K562 (cell line): ENCODE measurements around the gene ZNF32. TPM values are rescaled to one million over a fixed set of nuclear protein-coding genes. Genes with fewer than 3 reads are reported as not detected.

Experiments
- ARID3A ChIP-seq: IDR thresholded peaks from 2 replicates; pipeline ENCODE4 v1.6.1; 2012; ENCODE audit warnings: low read depth, low read length, improper control_type of control experiment, borderline replicate concordance
- CBX8 ChIP-seq: fragments of 200-600 bp; sonication (generic); IDR thresholded peaks from 2 replicates; pipeline ENCODE4 v1.6.1; 2012; ENCODE audit warnings: borderline replicate concordance, mixed run types, low read depth, mild to moderate bottlenecking, moderate library complexity, mixed read lengths, low read length, control low read depth, inconsistent platforms; ENCODE audit not compliant: poor library complexity, severe bottlenecking; ENCODE audit errors: extremely low read depth
- CTBP1 ChIP-seq: fragments of 450-650 bp; IDR thresholded peaks from 2 replicates; pipeline ENCODE4 v1.6.1; 2016; ENCODE audit warnings: borderline replicate concordance
- DMBX1 ChIP-seq: fragments of 250-450 bp; sonication (Bioruptor Pico); IDR thresholded peaks from 2 replicates; pipeline ENCODE4 v1.8.0; 2022; ENCODE audit warnings: inconsistent platforms, mild to moderate bottlenecking, moderate library complexity, borderline replicate concordance
- ESRRA ChIP-seq: fragments of 450-650 bp; IDR thresholded peaks from 2 replicates; pipeline ENCODE4 v1.6.1; 2014; ENCODE audit warnings: low read depth, mild to moderate bottlenecking, moderate library complexity, borderline replicate concordance
- HES1 ChIP-seq: fragments of 450-650 bp; IDR thresholded peaks from 2 replicates; pipeline ENCODE4 v1.6.1; 2016; ENCODE audit warnings: low read depth, mild to moderate bottlenecking, moderate library complexity
- IRF2 ChIP-seq: sonication (generic); formaldehyde crosslinking; IDR thresholded peaks from 2 replicates; pipeline ENCODE4 v1.8.1; 2022; ENCODE audit warnings: mild to moderate bottlenecking, missing genetic modification reagents
- LEF1 ChIP-seq: fragments of 450-650 bp; IDR thresholded peaks from 2 replicates; pipeline ENCODE4 v1.6.1; 2016; ENCODE audit warnings: mild to moderate bottlenecking
- MEIS2 ChIP-seq: fragments of 450-650 bp; IDR thresholded peaks from 2 replicates; pipeline ENCODE4 v1.6.1; 2014; ENCODE audit warnings: mild to moderate bottlenecking; ENCODE audit not compliant: partially characterized antibody
- NR3C1 ChIP-seq: sonication (generic); formaldehyde crosslinking; IDR thresholded peaks from 2 replicates; pipeline ENCODE4 v1.8.1; 2022; ENCODE audit warnings: missing genetic modification reagents
- POLR2G ChIP-seq: fragments of 200-400 bp; formaldehyde crosslinking; IDR thresholded peaks from 2 replicates; pipeline ENCODE4 v1.6.1; 2017; ENCODE audit warnings: low read depth, mild to moderate bottlenecking, antibody characterized with exemption, low read length, moderate library complexity
- SFPQ ChIP-seq: fragments of 200-400 bp; formaldehyde crosslinking; IDR thresholded peaks from 2 replicates; pipeline ENCODE4 v1.6.1; 2017; ENCODE audit warnings: mild to moderate bottlenecking, low read depth, low read length, moderate library complexity
- SIRT6 ChIP-seq: IDR thresholded peaks from one replicate; pipeline ENCODE4 v1.6.1; 2012; ENCODE audit warnings: low read depth, mild to moderate bottlenecking, control low read depth, inconsistent platforms, low read length, moderate library complexity
- SRSF7 ChIP-seq: fragments of 200-400 bp; formaldehyde crosslinking; optimal IDR thresholded peaks from 2 replicates; pipeline ENCODE3; 2017; ENCODE audit warnings: mild to moderate bottlenecking, low read depth, low read length
- TSHZ1 ChIP-seq: fragments of 250-450 bp; sonication (Bioruptor Pico); IDR thresholded peaks from 2 replicates; pipeline ENCODE4 v1.4.0; 2020; ENCODE audit warnings: mild to moderate bottlenecking, moderate library complexity
- ZNF165 ChIP-seq: fragments of 250-450 bp; sonication (Bioruptor Pico); IDR thresholded peaks from 2 replicates; pipeline ENCODE4 v1.4.0; 2020; ENCODE audit warnings: borderline replicate concordance
- polyA plus RNA-seq, 8 experiments: library from polyadenylated mRNA; depleted of rRNA in 4 of 8; stranded (reverse) in 5 of 8; unstranded in 3 of 8; fragments of >200 nt; fragmentation: Nextera tagmentation in 2 of 8; fragmentation: Illumina TruSeq in 1 of 8; extraction: Ambion mirVana in 2 of 8; extraction: Trizol in 1 of 8; gene quantifications; 2 replicates each; pipeline versions ENCODE4 v1.2.1 to v1.2.3, GENCODE V29; 2011 to 2014; ENCODE audit warnings: inconsistent platforms in 1 of 8, missing spikeins in 1 of 8
- total RNA-seq, 7 experiments: library from RNA; depleted of rRNA in 6 of 7; stranded (reverse); fragments of >200 nt in 6 of 7; fragmentation: Illumina TruSeq in 2 of 7; extraction: Trizol in 2 of 7; gene quantifications; 2 replicates each; pipeline versions ENCODE4 v1.2.1 to v1.2.3, GENCODE V29; 2011 to 2021; ENCODE audit warnings: low replicate concordance in 1 of 7
- TF ChIP-seq, protein P1 (sequence below): sonication (generic); formaldehyde crosslinking; IDR thresholded peaks from 2 replicates; pipeline ENCODE4 v1.8.1; 2022; ENCODE audit warnings: missing genetic modification reagents

Gene ZNF32
- total and polyA plus RNA-seq, 9 of the 15 experiments (the other 6 are each of a cell fraction or from before 2014, with no cell fraction given) = 17.3 to 57.0 (median 26.3) TPM

- no peak for TF ChIP-seq SFPQ
- no peak for TF ChIP-seq IRF2
- TF ChIP-seq HES1 = no peak
- no peak for TF ChIP-seq LEF1
- TF ChIP-seq TSHZ1 = no peak
- no peak for TF ChIP-seq ARID3A
- TF ChIP-seq ESRRA = peak; percentile 62; the same call in 1 of the 2 replicates
- TF ChIP-seq NR3C1 (CRISPR knock-in tag) = peak; percentile 83
- peak; percentile 78; the same call in 1 of the 2 replicates for TF ChIP-seq CTBP1
- TF ChIP-seq ZNF165 (CRISPR knock-in tag) = no peak
- TF ChIP-seq DMBX1 = 0 out of 2 replicates have a peak, but pooled peaks have one; percentile 52
- TF ChIP-seq MEIS2 = peak; percentile 44
- TF ChIP-seq CBX8 = no peak
- TF ChIP-seq, protein P1, sequence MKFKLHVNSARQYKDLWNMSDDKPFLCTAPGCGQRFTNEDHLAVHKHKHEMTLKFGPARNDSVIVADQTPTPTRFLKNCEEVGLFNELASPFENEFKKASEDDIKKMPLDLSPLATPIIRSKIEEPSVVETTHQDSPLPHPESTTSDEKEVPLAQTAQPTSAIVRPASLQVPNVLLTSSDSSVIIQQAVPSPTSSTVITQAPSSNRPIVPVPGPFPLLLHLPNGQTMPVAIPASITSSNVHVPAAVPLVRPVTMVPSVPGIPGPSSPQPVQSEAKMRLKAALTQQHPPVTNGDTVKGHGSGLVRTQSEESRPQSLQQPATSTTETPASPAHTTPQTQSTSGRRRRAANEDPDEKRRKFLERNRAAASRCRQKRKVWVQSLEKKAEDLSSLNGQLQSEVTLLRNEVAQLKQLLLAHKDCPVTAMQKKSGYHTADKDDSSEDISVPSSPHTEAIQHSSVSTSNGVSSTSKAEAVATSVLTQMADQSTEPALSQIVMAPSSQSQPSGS (CRISPR knock-in tag) = peak; percentile 78
- peak; percentile 32 for TF ChIP-seq SRSF7
- no peak for TF ChIP-seq SIRT6
- TF ChIP-seq POLR2G = peak; percentile 89
These were observed at the start of gene ZNF32 (continued) for GRCh38 chr10:43648398-43649184.
